Astrocyte of the cerebellum (primary cell): ENCODE results near the gene PCIF1.
"Not testable (repeated sequence)": the region's sequence is repeated elsewhere in the genome, so short reads cannot be mapped to it uniquely, and the experiment has no call there.

Source experiments
- DNase-seq: peaks from one replicate; pipeline ENCODE4 v3.0.0-alpha.2; 2011; ENCODE audit warnings: low read depth
- H3K4me3 ChIP-seq: 2 replicates; pipeline ENCODE4 v1.5.1; 2011; ENCODE audit warnings: mild to moderate bottlenecking, low read depth, low read length, moderate library complexity
- in situ Hi-C: cut with HindIII; loops from 2 replicates; pipeline ENCODE4 v1.10.0; 2017; ENCODE audit warnings: low sequenced_read_pairs
- TF ChIP-seq, protein P1 (sequence below): IDR thresholded peaks from 2 replicates; pipeline ENCODE4 v1.5.1; 2012; ENCODE audit warnings: low read length, low read depth, moderate library complexity, mild to moderate bottlenecking; ENCODE audit errors: missing control alignments

PCIF1 gene

DNA sequence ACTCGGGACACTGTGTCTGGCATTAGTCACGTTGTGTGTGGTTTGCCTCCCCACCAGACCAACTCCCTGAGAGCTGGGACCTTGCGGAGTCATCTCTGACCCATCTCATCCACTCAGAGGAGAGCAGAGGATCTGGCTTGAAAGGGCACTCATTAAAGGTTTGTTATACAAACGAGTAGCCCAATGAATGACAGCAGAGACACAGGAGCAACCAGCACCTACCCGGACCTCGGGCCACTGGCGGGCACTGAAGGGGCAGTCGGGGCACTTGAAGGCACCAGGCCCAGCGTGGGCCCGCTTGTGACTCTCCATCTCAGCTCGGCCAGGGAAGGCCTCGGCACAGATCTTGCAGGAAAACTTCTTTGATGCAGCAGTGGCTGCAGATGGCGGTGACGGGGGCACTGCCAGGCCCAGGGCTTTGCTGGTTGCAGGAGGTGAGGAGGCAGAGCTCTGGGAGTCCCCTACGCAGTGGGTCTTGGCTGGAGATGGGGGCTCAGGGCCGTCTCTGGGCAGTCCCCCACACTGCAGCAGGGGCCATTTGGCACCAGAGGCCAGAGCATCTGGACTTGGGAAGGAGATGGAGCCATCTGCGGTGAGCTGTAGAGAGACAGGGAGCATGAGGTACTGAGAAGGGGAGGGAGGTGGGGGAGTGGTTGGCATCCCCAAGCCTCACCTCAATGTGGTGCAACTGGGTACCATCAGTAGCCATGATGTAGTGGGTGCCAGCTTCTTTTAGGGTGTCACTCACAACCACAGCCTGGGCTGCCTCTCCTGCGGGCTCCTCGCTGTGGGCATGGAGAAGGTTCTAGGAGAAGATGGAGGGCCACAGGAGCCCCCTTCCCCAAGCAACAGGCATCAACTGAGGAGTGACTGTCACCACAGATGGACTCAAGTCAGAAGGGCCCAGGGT, 17.7 kb downstream of the PCIF1 start:
- H3K4me3 ChIP-seq: no peak overlapping the region
- in situ Hi-C loops: no loop called here
- TF ChIP-seq, protein P1, sequence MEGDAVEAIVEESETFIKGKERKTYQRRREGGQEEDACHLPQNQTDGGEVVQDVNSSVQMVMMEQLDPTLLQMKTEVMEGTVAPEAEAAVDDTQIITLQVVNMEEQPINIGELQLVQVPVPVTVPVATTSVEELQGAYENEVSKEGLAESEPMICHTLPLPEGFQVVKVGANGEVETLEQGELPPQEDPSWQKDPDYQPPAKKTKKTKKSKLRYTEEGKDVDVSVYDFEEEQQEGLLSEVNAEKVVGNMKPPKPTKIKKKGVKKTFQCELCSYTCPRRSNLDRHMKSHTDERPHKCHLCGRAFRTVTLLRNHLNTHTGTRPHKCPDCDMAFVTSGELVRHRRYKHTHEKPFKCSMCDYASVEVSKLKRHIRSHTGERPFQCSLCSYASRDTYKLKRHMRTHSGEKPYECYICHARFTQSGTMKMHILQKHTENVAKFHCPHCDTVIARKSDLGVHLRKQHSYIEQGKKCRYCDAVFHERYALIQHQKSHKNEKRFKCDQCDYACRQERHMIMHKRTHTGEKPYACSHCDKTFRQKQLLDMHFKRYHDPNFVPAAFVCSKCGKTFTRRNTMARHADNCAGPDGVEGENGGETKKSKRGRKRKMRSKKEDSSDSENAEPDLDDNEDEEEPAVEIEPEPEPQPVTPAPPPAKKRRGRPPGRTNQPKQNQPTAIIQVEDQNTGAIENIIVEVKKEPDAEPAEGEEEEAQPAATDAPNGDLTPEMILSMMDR: no peak
- no peak for DNase-seq

DNA sequence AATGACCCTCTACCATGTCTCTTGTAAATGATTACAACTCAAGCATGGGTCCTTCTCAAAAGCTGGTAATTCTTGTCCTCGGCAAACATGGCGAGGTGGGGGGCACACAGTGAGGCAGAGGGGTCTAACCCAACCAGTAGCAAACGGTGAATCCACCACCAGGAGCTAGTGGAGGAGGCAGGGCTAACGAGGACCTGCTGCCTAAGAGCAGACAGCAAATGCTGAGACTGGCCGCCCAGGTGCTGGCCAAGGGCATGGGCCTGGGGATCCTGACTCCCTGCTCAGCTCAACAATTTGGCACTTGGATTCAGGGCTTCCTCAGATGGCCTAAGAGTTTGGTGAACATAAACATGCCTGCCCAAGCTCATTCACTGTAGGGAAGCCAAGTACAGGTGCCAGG, 18.4 kb downstream of the PCIF1 start:
- in situ Hi-C loops: no loop called here
- TF ChIP-seq, protein P1: no peak
- no peak for DNase-seq
- no peak overlapping the region for H3K4me3 ChIP-seq

DNA sequence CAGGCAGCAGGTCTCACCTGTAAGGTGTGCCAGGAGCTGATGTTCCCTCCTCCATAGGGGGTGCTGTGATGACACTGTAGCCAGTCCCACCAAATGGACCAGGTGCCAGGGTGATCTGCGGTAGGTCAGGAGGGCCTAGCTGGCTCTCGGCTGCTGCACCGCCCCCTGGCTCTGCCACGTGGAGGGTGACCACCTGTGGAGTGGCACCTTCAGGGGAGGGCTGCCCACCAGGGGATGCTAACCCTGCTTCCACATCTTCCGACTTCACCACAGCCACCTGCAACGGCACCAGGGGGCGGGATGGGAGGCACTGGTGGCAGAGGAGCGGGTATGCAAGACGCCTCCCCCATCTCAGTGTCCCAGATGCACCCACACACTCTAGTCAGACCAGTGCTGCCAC, 19.2 kb downstream of the PCIF1 start:
- TF ChIP-seq, protein P1: no peak
- H3K4me3 ChIP-seq: no peak overlapping the region
- no peak for DNase-seq
- in situ Hi-C loops: no loop called here

DNA sequence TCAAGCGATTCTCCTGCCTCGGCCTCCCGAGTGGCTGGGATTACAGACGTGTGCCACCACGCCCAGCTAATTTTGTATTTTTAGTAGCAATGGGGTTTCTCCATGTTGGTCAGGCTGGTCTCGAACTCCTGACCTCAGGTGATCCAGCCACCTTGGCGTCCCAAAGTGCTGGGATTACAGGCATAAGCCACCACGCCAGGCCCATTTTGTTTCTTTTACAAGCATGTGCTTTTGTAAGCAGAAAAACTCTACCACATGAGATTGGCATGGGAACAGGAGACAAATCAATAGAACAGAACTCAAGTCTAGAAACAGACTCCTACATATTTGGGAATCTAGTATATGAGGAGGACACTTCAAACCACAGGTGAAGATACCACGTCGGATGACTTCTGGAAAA, 21.8 kb downstream of the PCIF1 start:
- in situ Hi-C loops, H3K4me3 ChIP-seq, DNase-seq: not testable (repeated sequence)

DNA sequence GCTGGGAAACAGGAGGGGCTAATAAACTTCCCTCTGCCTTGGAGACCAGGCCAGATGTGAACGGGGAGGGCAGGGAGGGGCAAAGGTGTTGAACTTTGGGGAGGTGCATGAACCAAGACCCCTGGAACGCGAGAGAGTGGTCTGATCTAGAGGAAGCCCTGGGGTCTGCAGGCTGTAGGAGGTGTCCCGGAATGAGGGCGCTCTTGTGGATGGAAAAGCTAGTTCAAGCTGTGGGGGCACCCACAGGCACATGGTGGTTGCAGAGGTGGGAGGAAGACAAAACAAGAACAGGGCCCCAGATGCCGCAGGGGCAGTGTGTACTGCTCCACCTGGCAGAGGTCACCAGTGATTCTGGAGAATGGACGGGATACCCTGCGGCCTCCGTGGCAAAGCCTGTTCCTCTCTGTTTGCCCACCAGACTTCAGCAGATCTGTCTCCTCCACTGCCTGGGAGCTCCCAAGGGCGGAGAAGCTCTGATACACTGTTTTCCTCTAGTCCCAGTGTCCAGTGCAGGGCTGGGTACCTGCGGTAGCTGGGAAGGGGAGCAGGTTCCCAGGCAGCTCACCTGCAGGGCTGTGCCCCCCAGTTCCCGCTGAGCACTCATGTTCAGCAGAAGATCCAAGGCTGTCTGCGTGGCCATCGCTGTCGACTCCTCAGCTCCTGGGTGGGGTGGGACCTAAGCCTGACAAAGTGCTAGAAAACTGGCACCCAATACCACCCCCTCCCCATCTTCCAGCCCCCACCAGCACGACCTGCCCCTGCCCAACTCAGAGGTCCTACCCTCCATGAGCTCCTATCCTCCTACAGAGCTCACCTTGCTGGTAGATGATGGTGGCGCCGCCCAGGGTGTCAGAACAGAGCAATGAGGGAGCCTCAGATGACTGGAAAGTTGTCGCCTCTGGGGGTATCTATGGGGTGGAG, 22.8 kb downstream of the PCIF1 start:
- no peak overlapping the region for H3K4me3 ChIP-seq
- TF ChIP-seq, protein P1: no peak
- DNase-seq: no peak
- in situ Hi-C loops: no loop called here

DNA sequence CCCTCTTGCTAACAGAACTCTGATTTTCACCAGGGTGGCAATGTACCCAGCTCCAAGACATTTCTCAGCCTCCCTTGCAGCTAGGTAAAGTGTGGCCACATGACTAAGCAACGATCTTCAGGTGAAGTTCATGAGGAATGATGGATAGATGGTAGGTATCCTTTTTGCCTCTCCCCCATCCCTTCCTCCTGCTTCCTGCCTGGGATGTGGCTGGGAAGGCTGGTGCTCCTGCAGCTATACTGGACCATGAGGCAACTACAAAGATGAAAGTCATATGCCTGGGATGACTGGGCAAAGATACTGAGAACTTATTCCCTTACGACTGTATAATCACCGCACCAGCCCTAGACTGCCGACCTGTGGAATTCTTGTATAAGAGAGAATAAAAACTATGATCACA, 24.1 kb downstream of the PCIF1 start:
- H3K4me3 ChIP-seq: no peak overlapping the region
- DNase-seq: no peak
- TF ChIP-seq, protein P1: no peak
- in situ Hi-C loops: no loop called here

GRCh38 chr20:45959126-45959525, 24.6 kb downstream of the PCIF1 start:
- TF ChIP-seq, protein P1: no peak
- no peak overlapping the region for H3K4me3 ChIP-seq
- no peak for DNase-seq
- in situ Hi-C loops: no loop called here
